ENCODE data around the gene SLC2A9. TPM values are rescaled to one million over a fixed set of nuclear protein-coding genes. Genes with fewer than 3 reads are reported as not detected.

The SLC2A9 gene
- total and polyA plus RNA-seq, 2 of the 8 experiments (the other 6 are each of a cell fraction or from before 2014, with no cell fraction given) = 0.20 to 0.26 TPM

- no peak for TF ChIP-seq SRF (IDR thresholded peaks at IDR 0.05; ENCODE audit: low read depth, low read length)
- no peak for TF ChIP-seq RNF2 (IDR thresholded peaks at IDR 0.05; ENCODE audit: borderline replicate concordance, low read depth, low read length, missing control alignments, poor library complexity, severe bottlenecking)
Measured at GRCh38 chr4:9841072-9841471, 180.2 kb downstream of the SLC2A9 start (continued).
